ENCODE results near the gene SYT9.
"Not testable (repeated sequence)": the region's sequence is repeated elsewhere in the genome, so short reads cannot be mapped to it uniquely, and the experiment has no call there.

The SYT9 gene

GRCh38 chr11:7515447-7515886, 263.8 kb downstream of the SYT9 start:
- H3K4me3 ChIP-seq (ENCODE audit: low read length): peak overlapping the region; percentile 35; the same call in 1 of the 2 replicates
- TF ChIP-seq ZNF274 (IDR thresholded peaks at IDR 0.05; ENCODE audit: low read depth, low read length): no peak

- no peak overlapping the region for H3K4me3 ChIP-seq (ENCODE audit: low read length)
Observed at GRCh38 chr11:7516475-7516874, 264.8 kb downstream of the SYT9 start.

GRCh38 chr11:7517743-7518142, 266.0 kb downstream of the SYT9 start:
- H3K4me3 ChIP-seq (ENCODE audit: low read length): not testable (repeated sequence)

More at GRCh38 chr11:7516475-7516874, 264.8 kb downstream of the SYT9 start:
- no peak for TF ChIP-seq ZNF274 (IDR thresholded peaks at IDR 0.05; ENCODE audit: low read depth, low read length)
